Activated T-cell treated with anti-CD3 and anti-CD28 coated beads, Interleukin-2, amount 50 U/mL, for 48 hours (primary cell): ENCODE data around the gene SRRT.
"Not testable (repeated sequence)": the region's sequence is repeated elsewhere in the genome, so short reads cannot be mapped to it uniquely, and the experiment has no call there.

Experiments
- DNase-seq, 2 experiments: peaks; one replicate each; pipeline ENCODE4 v3.0.0-alpha.2; 2020

SRRT gene

GRCh38 chr7:100874577-100875355 lies at the start of gene SRRT:
Gene SRRT (plus strand): TSS chr7:100875103. CDS start chr7:100875591, 488 bp downstream.
- DNase-seq = peak; percentile 99 to 100

GRCh38 chr7:100825215-100825671 lies 49.7 kb upstream of the SRRT start:
- DNase-seq = no peak

GRCh38 chr7:100825751-100826513 lies 49.0 kb upstream of the SRRT start:
- no peak for DNase-seq

GRCh38 chr7:100826514-100827329 lies 48.2 kb upstream of the SRRT start:
- DNase-seq = no peak

- peak in 1 of 2 experiments; percentile 33 for DNase-seq
These were observed 47.3 kb upstream of the SRRT start, which contains the start of gene EPHB4 for GRCh38 chr7:100827330-100828226. Gene EPHB4 (minus strand): TSS chr7:100827523. CDS start chr7:100827030, 493 bp downstream.

DNA sequence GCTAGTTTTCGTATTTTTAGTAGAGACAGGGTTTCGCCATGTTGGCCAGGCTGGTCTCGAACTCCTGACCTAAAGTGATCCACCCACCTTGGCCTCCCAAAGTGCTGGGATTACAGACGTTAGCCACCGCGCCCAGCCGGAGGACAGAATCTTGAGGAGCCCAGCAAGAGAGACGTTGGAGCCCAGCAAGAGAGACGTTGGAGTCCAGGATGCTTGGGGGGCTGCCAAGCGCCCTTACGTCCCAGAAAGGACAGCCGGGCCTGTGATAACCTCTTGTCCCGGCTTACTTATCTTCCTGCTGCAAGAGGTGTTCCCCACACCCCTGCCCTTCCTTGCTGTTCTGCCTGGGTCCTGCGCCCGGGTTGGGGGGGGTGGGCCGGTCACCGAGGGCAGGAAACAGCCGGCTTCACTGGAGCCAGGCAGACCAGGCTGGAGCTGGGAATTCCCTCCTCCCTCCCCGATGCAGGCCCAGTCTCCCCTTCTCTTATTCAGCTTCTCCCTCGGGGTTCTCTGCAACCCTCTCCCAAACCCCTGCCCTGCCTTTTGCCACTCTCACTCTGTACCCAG lies 45.7 kb upstream of the SRRT start:
- no peak for DNase-seq

- no peak for DNase-seq
These were observed 44.5 kb upstream of the SRRT start for GRCh38 chr7:100830396-100830795.

DNA sequence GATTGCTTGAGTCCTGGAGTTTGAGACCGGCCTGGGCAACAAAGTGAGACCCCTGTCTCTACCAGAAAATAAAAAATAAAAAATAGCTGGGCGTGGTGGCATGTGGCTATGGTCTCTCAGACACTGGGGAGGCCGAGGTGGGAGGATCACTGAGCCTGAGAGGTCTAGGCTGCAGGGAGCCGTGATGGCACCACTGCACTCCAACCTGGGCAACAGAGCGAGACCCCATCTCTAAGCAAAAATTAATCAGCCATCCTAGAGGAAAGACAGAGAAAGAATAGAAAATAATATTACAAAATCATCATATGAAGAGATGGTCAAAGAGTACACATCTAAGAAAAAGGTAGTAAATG lies 42.6 kb upstream of the SRRT start:
- no peak for DNase-seq

- no peak for DNase-seq
These were observed 38.7 kb upstream of the SRRT start for GRCh38 chr7:100835903-100836811.

GRCh38 chr7:100836812-100837098 lies 38.1 kb upstream of the SRRT start:
- DNase-seq = no peak

- DNase-seq = peak; percentile 85 to 88
These were observed 37.6 kb upstream of the SRRT start for GRCh38 chr7:100837099-100837836.

DNA sequence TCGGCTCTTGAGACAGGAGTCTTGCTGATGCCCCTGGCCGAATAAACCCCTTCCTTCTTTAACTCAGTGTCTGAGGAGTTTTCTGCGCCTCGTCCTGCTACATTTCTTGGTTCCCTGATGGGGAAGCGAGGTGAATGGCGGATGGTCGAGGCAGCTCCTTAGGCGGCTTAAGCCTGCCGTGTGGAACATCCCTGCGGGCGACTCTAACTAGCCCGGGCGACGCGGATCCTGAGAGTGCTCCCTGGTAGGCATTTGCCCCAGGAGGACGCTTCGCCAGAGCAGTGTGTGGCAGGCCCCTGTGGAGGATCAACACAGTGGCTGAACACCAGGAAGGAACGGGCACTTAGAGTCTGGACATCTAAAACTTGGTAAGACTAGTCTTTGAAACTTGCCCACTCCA lies 35.5 kb upstream of the SRRT start:
- no peak for DNase-seq

- no peak for DNase-seq
These were observed 34.3 kb upstream of the SRRT start for GRCh38 chr7:100840470-100841100.

- DNase-seq = no peak
These were observed 27.5 kb upstream of the SRRT start for GRCh38 chr7:100847360-100847759.

- peak; percentile 91 to 93 for DNase-seq
These were observed 22.6 kb upstream of the SRRT start, which contains the start of gene SLC12A9 for GRCh38 chr7:100852048-100852872. Gene SLC12A9 (plus strand): TSS chr7:100852713. CDS start chr7:100854198, 1,485 bp downstream.

DNA sequence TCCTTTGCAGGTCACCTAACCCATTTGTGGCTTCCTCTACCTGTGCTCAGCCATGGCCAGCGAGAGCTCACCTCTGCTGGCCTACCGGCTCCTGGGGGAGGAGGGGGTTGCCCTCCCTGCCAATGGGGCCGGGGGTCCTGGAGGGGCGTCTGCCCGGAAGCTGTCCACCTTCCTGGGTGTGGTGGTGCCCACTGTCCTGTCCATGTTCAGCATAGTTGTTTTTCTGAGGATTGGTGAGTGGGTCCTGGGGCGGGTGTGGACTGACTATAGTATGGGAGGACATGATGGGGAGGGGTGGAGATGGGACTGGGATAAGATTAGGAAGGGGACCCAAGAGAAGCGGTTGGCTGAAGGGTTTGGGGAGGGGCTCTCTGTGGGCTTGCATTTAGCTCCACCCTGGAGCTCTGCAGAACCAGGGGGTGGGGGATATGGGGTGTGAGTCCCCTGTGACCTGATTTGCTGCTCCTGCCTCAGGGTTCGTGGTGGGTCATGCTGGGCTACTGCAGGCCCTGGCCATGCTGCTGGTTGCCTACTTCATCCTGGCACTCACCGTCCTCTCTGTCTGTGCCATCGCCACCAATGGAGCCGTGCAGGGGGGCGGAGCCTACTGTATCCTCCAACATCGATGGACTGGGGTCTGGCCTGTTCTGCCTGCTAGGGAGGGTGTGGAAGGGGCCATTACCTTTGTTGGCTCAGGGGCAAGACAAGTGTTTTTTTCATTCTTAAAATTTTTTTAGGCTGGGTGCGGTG lies 20.6 kb upstream of the SRRT start:
- no peak for DNase-seq

DNA sequence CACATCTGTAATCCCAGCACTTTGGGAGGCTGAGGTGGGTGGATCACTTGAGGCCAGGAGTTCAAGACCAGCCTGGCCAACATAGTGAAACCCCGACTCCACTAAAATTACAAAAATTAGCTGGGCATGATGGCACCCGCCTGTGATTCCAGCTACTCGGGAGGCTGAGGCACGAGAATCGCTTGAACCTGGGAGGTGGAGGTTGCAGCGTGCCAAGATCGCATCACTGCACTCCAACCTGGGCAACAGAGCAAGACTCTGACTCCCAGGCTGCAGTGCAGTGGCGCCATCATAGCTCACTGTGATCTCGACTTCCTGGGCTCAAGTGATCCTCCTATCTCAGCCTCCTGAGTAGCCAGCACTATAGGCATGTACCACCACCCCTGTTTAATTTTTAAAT lies 20.0 kb upstream of the SRRT start:
- DNase-seq = not testable (repeated sequence)

DNA sequence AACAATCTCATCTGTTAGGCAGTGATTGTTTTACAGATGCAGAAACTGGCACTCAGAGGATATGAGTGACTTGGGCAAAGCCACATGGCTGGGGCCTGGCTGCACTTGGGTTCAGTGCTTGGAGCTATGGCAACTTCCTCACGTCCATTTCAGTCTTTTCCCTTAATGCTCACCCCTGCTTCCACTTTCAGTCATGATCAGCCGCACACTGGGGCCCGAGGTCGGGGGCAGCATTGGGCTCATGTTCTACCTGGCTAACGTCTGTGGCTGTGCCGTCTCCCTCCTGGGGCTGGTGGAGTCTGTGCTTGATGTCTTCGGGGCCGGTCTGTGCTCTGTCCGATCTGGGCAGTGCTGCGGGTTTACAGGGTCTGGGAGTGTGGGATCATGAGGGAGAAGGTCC lies 19.4 kb upstream of the SRRT start:
- DNase-seq = no peak
